ENCODE results near the gene ABLIM3. TPM values are rescaled to one million over a fixed set of nuclear protein-coding genes. Genes with fewer than 3 reads are reported as not detected.

ABLIM3 gene
- total and polyA plus RNA-seq, 10 of the 15 experiments (the other 5 are each of a cell fraction or from before 2014, with no cell fraction given), result 0.03 TPM; not detected in 9

GRCh38 chr5:149094996-149095395 is 46.3 kb upstream of the ABLIM3 start:
- no peaks in the 10 kb centered on the region for H4K20me1 ChIP-seq (ENCODE audit: control insufficient read depth, insufficient read depth)
- RAD21 ChIA-PET (ENCODE audit: unreplicated experiment), result no interaction called here
- no peak overlapping the region for H3K27ac ChIP-seq (ENCODE audit: control insufficient read depth, insufficient read depth)
- DNase-seq (ENCODE audit: low read depth, low spot score) (no peak), ATAC-seq (no peak), FAIRE-seq (no peak)
- H3K4me2 ChIP-seq (ENCODE audit: control insufficient read depth, insufficient read depth), result no peak overlapping the region
- POLR2A ChIA-PET, result no interaction called here
- no peaks in the 10 kb centered on the region for H3K79me2 ChIP-seq (ENCODE audit: control insufficient read depth, insufficient read depth, low read length)
- H3K4me3 ChIP-seq, result no peak overlapping the region
- H3K4me1 ChIP-seq (ENCODE audit: control insufficient read depth, insufficient read depth, low read length), result no peaks in the 10 kb centered on the region
- H3K27me3 ChIP-seq (replicated peaks in 1 of 2; ENCODE audit: control insufficient read depth in 2 of 2, insufficient read depth in 2 of 2, low read length in 1 of 2), result no peaks in the 10 kb centered on the region
- H3K36me3 ChIP-seq (ENCODE audit: control insufficient read depth in 2 of 2, insufficient read depth in 2 of 2, low read length in 1 of 2), result no peaks in the 10 kb centered on the region
- intact Hi-C loops (cut with micrococcal nuclease; ENCODE audit: unreplicated experiment) (no loop called here), in situ Hi-C loops (cut with MboI) (no loop called here)
- no peak for TF ChIP-seq CREM (IDR thresholded peaks at IDR 0.05; ENCODE audit: low read depth)
- TF ChIP-seq POLR2AphosphoS5 (IDR thresholded peaks at IDR 0.05; ENCODE audit: low read length), result no peak
- BruUV-seq (replicated peaks), result no TSS peak
- H2AFZ ChIP-seq (ENCODE audit: control insufficient read depth, low read depth, low read length), result no peak overlapping the region
- WGBS (ENCODE audit: insufficient coverage, insufficient replicate concordance, low lambda C conversion rate, missing lambda C conversion rate), result 31% methylated on average over 2 of the region's 2 CpGs
- CTCF ChIA-PET, result no interaction called here
- no peak overlapping the region for H3K9ac ChIP-seq (ENCODE audit: control insufficient read depth, insufficient read depth, low read length)
- SMC1A ChIA-PET (ENCODE audit: uncharacterized antibody, unreplicated experiment), result no interaction called here
- H3K9me3 ChIP-seq (replicated peaks; ENCODE audit: control insufficient read depth, insufficient read depth, low read length), result no peaks in the 10 kb centered on the region; the same call in 2 of the 3 replicates

DNA sequence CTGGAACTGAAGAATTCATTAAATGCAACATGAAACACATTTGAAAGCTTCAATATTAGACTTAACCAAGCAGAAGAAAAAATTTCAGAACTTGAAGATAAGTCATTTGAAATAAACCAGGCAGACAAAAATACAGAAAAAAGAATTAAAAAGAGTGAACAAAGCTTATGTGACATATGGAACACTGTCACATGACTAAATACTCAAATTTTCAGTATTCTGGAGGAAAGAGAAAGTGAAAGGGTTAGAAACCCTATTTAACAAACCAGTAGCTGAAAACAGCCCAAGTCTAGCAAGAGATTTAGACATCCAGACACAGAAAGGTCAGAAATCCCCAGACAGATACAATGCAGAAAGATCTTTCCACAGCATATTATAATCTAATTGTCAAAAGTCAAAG is 41.4 kb upstream of the ABLIM3 start:
- SMC1A ChIA-PET (ENCODE audit: uncharacterized antibody, unreplicated experiment), result interaction anchor here (1.4 kb wide), 1 partner anchor 15 kb away, joined by 4 read pairs; no protein-coding TSS in a partner anchor
- ATAC-seq (no peak), FAIRE-seq (no peak), DNase-seq (ENCODE audit: low read depth, low spot score) (no peak)
- no peak overlapping the region for H3K27ac ChIP-seq (ENCODE audit: control insufficient read depth, insufficient read depth)
- no peaks in the 10 kb centered on the region for H3K4me1 ChIP-seq (ENCODE audit: control insufficient read depth, insufficient read depth, low read length)
- no peaks in the 10 kb centered on the region for H4K20me1 ChIP-seq (ENCODE audit: control insufficient read depth, insufficient read depth)
- H3K9me3 ChIP-seq (replicated peaks; ENCODE audit: control insufficient read depth, insufficient read depth, low read length), result no peaks in the 10 kb centered on the region; the same call in 2 of the 3 replicates
- H3K79me2 ChIP-seq (ENCODE audit: control insufficient read depth, insufficient read depth, low read length), result no peaks in the 10 kb centered on the region
- TF ChIP-seq CHD4 (IDR thresholded peaks at IDR 0.05), result no peak
- TF ChIP-seq BMI1 (IDR thresholded peaks at IDR 0.05; ENCODE audit: borderline replicate concordance), result no peak
- RAD21 ChIA-PET (ENCODE audit: unreplicated experiment), result no interaction called here
- H3K4me3 ChIP-seq, result no peak overlapping the region
- POLR2A ChIA-PET, result no interaction called here
- H3K36me3 ChIP-seq (ENCODE audit: control insufficient read depth in 2 of 2, insufficient read depth in 2 of 2, low read length in 1 of 2), result no peaks in the 10 kb centered on the region
- in situ Hi-C loops (cut with MboI) (no loop called here), intact Hi-C loops (cut with micrococcal nuclease; ENCODE audit: unreplicated experiment) (no loop called here)
- CTCF ChIA-PET, result interaction anchor here (1.1 kb wide), 1 partner anchor 13 kb away, joined by 3 read pairs; no protein-coding TSS in a partner anchor
- no peak overlapping the region for H2AFZ ChIP-seq (ENCODE audit: control insufficient read depth, low read depth, low read length)
- no peak overlapping the region for H3K9ac ChIP-seq (ENCODE audit: control insufficient read depth, insufficient read depth, low read length)
- no TSS peak for BruUV-seq (replicated peaks)
- H3K4me2 ChIP-seq (ENCODE audit: control insufficient read depth, insufficient read depth), result no peak overlapping the region
- no peaks in the 10 kb centered on the region for H3K27me3 ChIP-seq (replicated peaks in 1 of 2; ENCODE audit: control insufficient read depth in 2 of 2, insufficient read depth in 2 of 2, low read length in 1 of 2)
